Measurements from ENCODE around the gene SPARCL1. TPM values are rescaled to one million over a fixed set of nuclear protein-coding genes. Genes with fewer than 3 reads are reported as not detected.
"Not testable (repeated sequence)": the region's sequence is repeated elsewhere in the genome, so short reads cannot be mapped to it uniquely, and the experiment has no call there.

The SPARCL1 gene
- total and polyA plus RNA-seq, 2 donors = 54.5 to 229 TPM

GRCh38 chr4:87478732-87479250 lies 50.4 kb downstream of the SPARCL1 start:
- Histone ChIP-seq H3K9me3 (ENCODE audit: control insufficient read depth in 2 of 2, insufficient read depth in 1 of 2, low read length in 1 of 2) (no peaks in the 10 kb centered on the region), H3K4me1 (ENCODE audit: control insufficient read depth in 2 of 2, insufficient read depth in 2 of 2, low read length in 2 of 2) (no peaks in the 10 kb centered on the region), H3K36me3 (ENCODE audit: control insufficient read depth in 2 of 2, insufficient read depth in 2 of 2, low read length in 1 of 2) (no peaks in the 10 kb centered on the region), H3K4me3 (ENCODE audit: low read length in 2 of 2) (no peak overlapping the region), H3K27ac (ENCODE audit: low read depth in 1 of 2, low read length in 1 of 2) (no peak overlapping the region), H3K27me3 (ENCODE audit: control insufficient read depth in 2 of 2, insufficient read depth in 1 of 2, low read length in 1 of 2) (no peaks in the 10 kb centered on the region)
- 97% methylated on average over 1 of the region's 1 CpG for WGBS
- no peak for DNase-seq (ENCODE audit: low read depth in 6 of 9, low spot score in 9 of 9)

DNA sequence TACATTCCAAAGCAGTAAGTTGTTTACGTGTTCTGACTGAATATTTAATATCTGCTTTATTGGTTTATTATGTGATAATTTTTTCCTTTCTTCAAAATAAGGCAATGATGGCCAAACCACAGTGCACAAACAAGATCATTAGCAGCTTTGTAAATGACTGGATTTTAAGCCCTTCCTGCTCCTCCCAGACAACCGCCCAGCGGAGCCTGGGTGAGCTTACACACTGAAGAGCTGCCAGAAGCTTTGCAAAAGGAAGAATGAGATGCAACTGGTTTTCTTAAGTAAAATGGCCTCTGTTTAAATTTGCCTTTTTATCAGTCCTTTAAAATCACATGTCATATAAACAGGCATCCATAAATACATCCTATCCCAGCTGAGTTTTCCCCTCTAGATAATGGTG lies 52.2 kb downstream of the SPARCL1 start:
- no peak for DNase-seq (ENCODE audit: low read depth in 6 of 9, low spot score in 9 of 9)
- 98% methylated on average over 3 of the region's 3 CpGs for WGBS
- Histone ChIP-seq H3K4me3 (ENCODE audit: low read length in 2 of 2) (no peak overlapping the region), H3K36me3 (ENCODE audit: control insufficient read depth in 2 of 2, insufficient read depth in 2 of 2, low read length in 1 of 2) (no peaks in the 10 kb centered on the region), H3K27me3 (ENCODE audit: control insufficient read depth in 2 of 2, insufficient read depth in 1 of 2, low read length in 1 of 2) (no peaks in the 10 kb centered on the region), H3K9me3 (ENCODE audit: control insufficient read depth in 2 of 2, insufficient read depth in 1 of 2, low read length in 1 of 2) (no peaks in the 10 kb centered on the region), H3K4me1 (ENCODE audit: control insufficient read depth in 2 of 2, insufficient read depth in 2 of 2, low read length in 2 of 2) (no peaks in the 10 kb centered on the region), H3K27ac (ENCODE audit: low read depth in 1 of 2, low read length in 1 of 2) (no peak overlapping the region)

DNA sequence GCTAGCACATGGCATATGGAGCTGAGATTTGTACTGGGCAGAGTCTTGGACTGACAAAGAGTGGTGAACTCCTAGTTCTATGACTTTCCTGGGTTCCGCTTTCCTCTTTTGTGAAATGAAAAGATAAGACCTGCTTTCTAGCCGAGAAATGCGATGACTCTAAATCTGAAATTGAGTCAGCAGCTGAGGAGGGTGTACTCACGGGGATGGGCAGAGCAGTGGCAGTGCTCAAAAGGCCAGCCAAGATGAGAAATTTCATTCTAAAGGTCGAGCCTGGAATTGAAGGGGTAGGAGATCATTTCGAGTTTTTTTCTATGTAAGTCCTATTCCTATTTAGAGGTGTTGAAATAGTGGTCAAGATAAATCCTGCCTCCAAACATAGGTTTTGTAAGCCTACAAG lies 59.8 kb downstream of the SPARCL1 start:
- no peak for DNase-seq (ENCODE audit: low read depth in 6 of 9, low spot score in 9 of 9)
- Histone ChIP-seq H3K27me3 (ENCODE audit: control insufficient read depth in 2 of 2, insufficient read depth in 1 of 2, low read length in 1 of 2) (no peaks in the 10 kb centered on the region), H3K27ac (ENCODE audit: low read depth in 1 of 2, low read length in 1 of 2) (no peak overlapping the region), H3K4me1 (ENCODE audit: control insufficient read depth in 2 of 2, insufficient read depth in 2 of 2, low read length in 2 of 2) (no peaks in the 10 kb centered on the region), H3K4me3 (ENCODE audit: low read length in 2 of 2) (no peak overlapping the region), H3K36me3 (ENCODE audit: control insufficient read depth in 2 of 2, insufficient read depth in 2 of 2, low read length in 1 of 2) (no peaks in the 10 kb centered on the region), H3K9me3 (ENCODE audit: control insufficient read depth in 2 of 2, insufficient read depth in 1 of 2, low read length in 1 of 2) (no peaks in the 10 kb centered on the region)
- 96% methylated on average over 6 of the region's 6 CpGs for WGBS

DNA sequence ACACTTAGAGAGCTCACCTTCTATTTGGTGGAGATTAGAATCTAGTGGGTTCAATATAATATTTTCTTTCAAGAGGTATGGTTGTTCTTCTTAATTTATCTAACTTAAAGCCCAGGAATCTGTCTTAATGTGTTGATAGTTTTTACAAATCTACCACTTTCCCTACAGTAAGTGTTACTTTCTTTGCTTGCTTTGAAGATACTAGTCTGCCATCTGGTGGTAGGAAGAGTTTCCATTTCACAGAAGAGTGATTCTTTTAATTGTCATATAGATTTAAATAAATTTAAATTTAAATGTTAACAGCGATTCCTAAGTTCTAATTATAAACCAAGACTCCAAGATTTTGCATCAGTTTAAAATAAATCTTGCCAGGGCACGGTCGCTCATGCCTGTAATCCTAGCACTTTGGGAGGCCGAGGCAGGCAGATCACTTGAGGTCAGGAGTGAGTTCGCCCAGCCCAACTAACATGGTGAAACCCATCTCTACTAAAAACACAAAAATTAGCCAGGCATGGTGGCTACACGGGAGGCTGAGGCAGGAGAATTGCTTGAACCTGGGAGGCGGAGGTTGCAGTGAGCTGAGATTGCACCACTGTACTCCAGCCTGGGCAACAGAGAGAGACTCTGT lies 63.3 kb downstream of the SPARCL1 start:
- WGBS = 69% methylated on average over 7 of the region's 7 CpGs
- no peaks in the 10 kb centered on the region for H3K36me3 ChIP-seq (ENCODE audit: control insufficient read depth in 2 of 2, insufficient read depth in 2 of 2, low read length in 1 of 2)
- no peaks in the 10 kb centered on the region for H3K9me3 ChIP-seq (ENCODE audit: control insufficient read depth in 2 of 2, insufficient read depth in 1 of 2, low read length in 1 of 2)
- no peak overlapping the region for H3K4me3 ChIP-seq (ENCODE audit: low read length in 2 of 2)
- H3K27me3 ChIP-seq (ENCODE audit: control insufficient read depth in 2 of 2, insufficient read depth in 1 of 2, low read length in 1 of 2) = no peaks in the 10 kb centered on the region
- H3K27ac ChIP-seq (ENCODE audit: low read depth in 1 of 2, low read length in 1 of 2) = no peak overlapping the region
- peak in 8 of 9 donors; percentile 8 to 69 (median 26) for DNase-seq (ENCODE audit: low read depth in 6 of 9, low spot score in 9 of 9)
- H3K4me1 ChIP-seq (ENCODE audit: control insufficient read depth in 2 of 2, insufficient read depth in 2 of 2, low read length in 2 of 2) = no peaks in the 10 kb centered on the region

GRCh38 chr4:87462102-87462501 lies 67.1 kb downstream of the SPARCL1 start:
- DNase-seq (ENCODE audit: low read depth in 6 of 9, low spot score in 9 of 9) = no peak
- no peak overlapping the region for H3K4me3 ChIP-seq (ENCODE audit: low read length in 2 of 2)
- no peak overlapping the region for H3K27ac ChIP-seq (ENCODE audit: low read depth in 1 of 2, low read length in 1 of 2)
- H3K36me3 ChIP-seq (ENCODE audit: control insufficient read depth in 2 of 2, insufficient read depth in 2 of 2, low read length in 1 of 2) = peaks cover 0 to 6% of the 10 kb centered on the region in 2 donors
- H3K9me3 ChIP-seq (ENCODE audit: control insufficient read depth in 2 of 2, insufficient read depth in 1 of 2, low read length in 1 of 2) = no peaks in the 10 kb centered on the region
- H3K4me1 ChIP-seq (ENCODE audit: control insufficient read depth in 2 of 2, insufficient read depth in 2 of 2, low read length in 2 of 2) = no peaks in the 10 kb centered on the region
- no peaks in the 10 kb centered on the region for H3K27me3 ChIP-seq (ENCODE audit: control insufficient read depth in 2 of 2, insufficient read depth in 1 of 2, low read length in 1 of 2)
- 96% methylated on average over 2 of the region's 2 CpGs for WGBS

- Histone ChIP-seq H3K4me3 (ENCODE audit: low read length in 2 of 2) (no peak overlapping the region), H3K27ac (ENCODE audit: low read depth in 1 of 2, low read length in 1 of 2) (no peak overlapping the region), H3K9me3 (ENCODE audit: control insufficient read depth in 2 of 2, insufficient read depth in 1 of 2, low read length in 1 of 2) (no peaks in the 10 kb centered on the region), H3K27me3 (ENCODE audit: control insufficient read depth in 2 of 2, insufficient read depth in 1 of 2, low read length in 1 of 2) (no peaks in the 10 kb centered on the region), H3K36me3 (ENCODE audit: control insufficient read depth in 2 of 2, insufficient read depth in 2 of 2, low read length in 1 of 2) (peaks cover 0 to 6% of the 10 kb centered on the region in 2 donors), H3K4me1 (ENCODE audit: control insufficient read depth in 2 of 2, insufficient read depth in 2 of 2, low read length in 2 of 2) (no peaks in the 10 kb centered on the region)
- DNase-seq (ENCODE audit: low read depth in 6 of 9, low spot score in 9 of 9) = no peak
These were observed 67.9 kb downstream of the SPARCL1 start for GRCh38 chr4:87461281-87461700.

DNA sequence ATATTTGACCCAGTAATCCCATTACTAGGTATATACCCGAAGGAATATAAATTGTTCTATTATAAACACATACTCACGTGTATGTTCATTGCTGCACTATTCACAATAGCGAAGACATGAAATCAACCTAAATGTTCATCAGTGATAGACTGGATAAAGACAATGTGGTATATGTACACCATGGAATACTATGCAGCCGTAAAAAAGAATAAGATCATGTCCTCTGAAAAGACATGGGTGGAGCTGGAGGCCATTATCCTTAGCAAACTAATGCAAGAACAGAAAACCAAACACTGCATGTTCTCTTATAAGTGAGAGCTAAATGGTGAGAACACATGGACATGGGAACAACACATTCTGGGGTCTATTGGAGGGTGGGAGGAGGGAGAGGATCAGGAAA lies 70.3 kb downstream of the SPARCL1 start:
- no peaks in the 10 kb centered on the region for H3K27me3 ChIP-seq (ENCODE audit: control insufficient read depth in 2 of 2, insufficient read depth in 1 of 2, low read length in 1 of 2)
- DNase-seq (ENCODE audit: low read depth in 6 of 9, low spot score in 9 of 9) = no peak
- no peaks in the 10 kb centered on the region for H3K9me3 ChIP-seq (ENCODE audit: control insufficient read depth in 2 of 2, insufficient read depth in 1 of 2, low read length in 1 of 2)
- over 99% methylated on average over 4 of the region's 4 CpGs for WGBS
- H3K4me1 ChIP-seq (ENCODE audit: control insufficient read depth in 2 of 2, insufficient read depth in 2 of 2, low read length in 2 of 2) = no peaks in the 10 kb centered on the region
- H3K27ac ChIP-seq (ENCODE audit: low read depth in 1 of 2, low read length in 1 of 2) = no peak overlapping the region
- H3K4me3 ChIP-seq (ENCODE audit: low read length in 2 of 2) = no peak overlapping the region
- peaks cover 0 to 8% of the 10 kb centered on the region in 2 donors for H3K36me3 ChIP-seq (ENCODE audit: control insufficient read depth in 2 of 2, insufficient read depth in 2 of 2, low read length in 1 of 2)

DNA sequence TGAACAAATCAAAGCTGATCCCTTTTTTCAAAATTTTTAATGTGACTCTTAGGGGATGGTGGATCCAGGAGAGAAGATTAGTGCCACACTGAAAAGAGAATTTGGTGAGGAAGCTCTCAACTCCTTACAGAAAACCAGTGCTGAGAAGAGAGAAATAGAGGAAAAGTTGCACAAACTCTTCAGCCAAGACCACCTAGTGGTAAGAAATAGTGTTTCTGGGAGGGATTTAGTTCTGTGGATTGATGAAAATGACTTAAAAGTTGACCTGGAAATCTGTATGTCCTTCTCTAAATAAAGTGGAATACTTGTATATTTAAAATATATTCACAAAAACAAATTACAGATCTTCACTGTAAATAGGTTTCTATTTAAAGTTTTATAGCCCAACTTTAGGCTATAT lies 77.6 kb downstream of the SPARCL1 start:
- H3K4me1 ChIP-seq (ENCODE audit: control insufficient read depth in 2 of 2, insufficient read depth in 2 of 2, low read length in 2 of 2) = no peaks in the 10 kb centered on the region
- no peak overlapping the region for H3K27ac ChIP-seq (ENCODE audit: low read depth in 1 of 2, low read length in 1 of 2)
- no peaks in the 10 kb centered on the region for H3K9me3 ChIP-seq (ENCODE audit: control insufficient read depth in 2 of 2, insufficient read depth in 1 of 2, low read length in 1 of 2)
- no peak for DNase-seq (ENCODE audit: low read depth in 6 of 9, low spot score in 9 of 9)
- no peaks in the 10 kb centered on the region for H3K27me3 ChIP-seq (ENCODE audit: control insufficient read depth in 2 of 2, insufficient read depth in 1 of 2, low read length in 1 of 2)
- peaks cover 4 to 27% of the 10 kb centered on the region in 2 donors for H3K36me3 ChIP-seq (ENCODE audit: control insufficient read depth in 2 of 2, insufficient read depth in 2 of 2, low read length in 1 of 2)
- H3K4me3 ChIP-seq (ENCODE audit: low read length in 2 of 2) = no peak overlapping the region

DNA sequence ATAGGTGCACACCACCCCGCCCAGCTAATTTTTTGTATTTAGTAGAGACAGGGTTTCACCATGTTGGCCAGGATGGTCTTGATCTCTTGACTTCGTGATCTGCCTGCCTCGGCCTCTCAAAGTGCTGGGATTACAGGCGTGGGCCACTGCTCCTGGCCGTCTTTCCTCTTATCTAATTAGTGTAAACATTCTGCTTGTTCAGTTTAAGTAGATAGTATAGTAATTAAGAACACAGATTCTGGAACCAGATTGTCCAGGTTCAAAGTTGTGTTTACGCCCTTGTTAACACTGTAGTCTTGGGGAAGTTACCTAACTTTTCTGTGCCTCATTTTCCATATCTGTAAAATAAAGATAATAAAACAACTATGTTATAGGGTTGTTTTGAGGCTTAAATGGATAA lies 82.8 kb downstream of the SPARCL1 start:
- not testable (repeated sequence) for DNase-seq (ENCODE audit: low read depth in 6 of 9, low spot score in 9 of 9); H3K27ac ChIP-seq (ENCODE audit: low read depth in 1 of 2, low read length in 1 of 2); H3K9me3 ChIP-seq (ENCODE audit: control insufficient read depth in 2 of 2, insufficient read depth in 1 of 2, low read length in 1 of 2); H3K4me1 ChIP-seq (ENCODE audit: control insufficient read depth in 2 of 2, insufficient read depth in 2 of 2, low read length in 2 of 2); H3K4me3 ChIP-seq (ENCODE audit: low read length in 2 of 2); H3K27me3 ChIP-seq (ENCODE audit: control insufficient read depth in 2 of 2, insufficient read depth in 1 of 2, low read length in 1 of 2)
- H3K36me3 ChIP-seq (ENCODE audit: control insufficient read depth in 2 of 2, insufficient read depth in 2 of 2, low read length in 1 of 2) = peaks cover 0 to 37% of the 10 kb centered on the region in 2 donors
- WGBS = 98% methylated on average over 6 of the region's 6 CpGs

All from thymus (tissue), 11 donors.